ENCODE results near the gene MAP7. TPM values are rescaled to one million over a fixed set of nuclear protein-coding genes. Genes with fewer than 3 reads are reported as not detected.

MAP7 gene
- total RNA-seq, 2 donors from 2014 or later, result 69.4 to 74.3 TPM

DNA sequence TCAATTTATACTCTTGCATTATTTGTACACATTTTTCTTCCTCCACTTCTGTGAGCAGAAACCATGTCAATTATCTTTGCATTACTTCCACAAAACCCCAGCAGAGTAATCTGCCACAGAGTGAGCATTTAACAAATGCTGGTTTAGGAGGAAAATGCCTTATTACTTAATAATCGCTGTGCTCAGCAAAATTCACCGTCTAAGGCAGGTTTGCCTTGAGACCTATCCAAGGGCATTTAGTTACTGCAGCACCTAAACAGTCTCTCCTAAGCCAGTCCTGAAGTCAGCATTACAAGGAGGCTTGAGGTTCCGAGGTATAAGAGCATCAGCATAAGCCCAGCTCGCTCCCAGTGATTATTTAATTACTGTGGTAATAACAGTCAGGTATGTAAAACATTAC is 28.3 kb downstream of the MAP7 start:
- Histone ChIP-seq H3K9me3 (no peaks in the 10 kb centered on the region), H3K27ac (no peak overlapping the region), H3K4me1 (no peaks in the 10 kb centered on the region), H3K36me3 (no peaks in the 10 kb centered on the region), H3K27me3 (no peaks in the 10 kb centered on the region), H3K9ac (ENCODE audit: low read depth in 2 of 2, low read length in 2 of 2) (no peak overlapping the region), H3K4me3 (no peak overlapping the region)
- no peak for DNase-seq
- TF ChIP-seq, protein P1, sequence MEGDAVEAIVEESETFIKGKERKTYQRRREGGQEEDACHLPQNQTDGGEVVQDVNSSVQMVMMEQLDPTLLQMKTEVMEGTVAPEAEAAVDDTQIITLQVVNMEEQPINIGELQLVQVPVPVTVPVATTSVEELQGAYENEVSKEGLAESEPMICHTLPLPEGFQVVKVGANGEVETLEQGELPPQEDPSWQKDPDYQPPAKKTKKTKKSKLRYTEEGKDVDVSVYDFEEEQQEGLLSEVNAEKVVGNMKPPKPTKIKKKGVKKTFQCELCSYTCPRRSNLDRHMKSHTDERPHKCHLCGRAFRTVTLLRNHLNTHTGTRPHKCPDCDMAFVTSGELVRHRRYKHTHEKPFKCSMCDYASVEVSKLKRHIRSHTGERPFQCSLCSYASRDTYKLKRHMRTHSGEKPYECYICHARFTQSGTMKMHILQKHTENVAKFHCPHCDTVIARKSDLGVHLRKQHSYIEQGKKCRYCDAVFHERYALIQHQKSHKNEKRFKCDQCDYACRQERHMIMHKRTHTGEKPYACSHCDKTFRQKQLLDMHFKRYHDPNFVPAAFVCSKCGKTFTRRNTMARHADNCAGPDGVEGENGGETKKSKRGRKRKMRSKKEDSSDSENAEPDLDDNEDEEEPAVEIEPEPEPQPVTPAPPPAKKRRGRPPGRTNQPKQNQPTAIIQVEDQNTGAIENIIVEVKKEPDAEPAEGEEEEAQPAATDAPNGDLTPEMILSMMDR (IDR thresholded peaks at IDR 0.05), result no peak
- intact Hi-C loops (cut with DNase I), result no loop called here

DNA sequence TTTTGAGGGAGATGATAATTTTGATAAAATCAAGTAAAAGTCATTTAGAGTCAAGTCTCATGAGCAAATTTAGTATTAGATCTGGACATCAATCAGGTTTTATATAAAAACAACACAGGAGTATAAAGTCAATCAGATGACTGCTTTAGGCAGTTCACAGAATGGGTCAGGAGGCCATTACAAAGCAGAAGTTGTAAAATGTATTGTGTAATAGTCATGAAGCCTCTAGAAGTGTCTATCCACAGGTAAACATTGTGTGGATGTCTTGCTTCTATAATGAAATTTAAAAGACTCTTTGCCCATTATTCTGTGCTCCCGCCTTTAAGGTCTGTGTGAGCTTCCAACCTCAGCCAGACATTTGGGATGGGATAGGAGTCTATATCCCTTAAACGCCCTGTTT is 28.8 kb downstream of the MAP7 start:
- no peak for DNase-seq
- intact Hi-C loops (cut with DNase I), result no loop called here
- H3K36me3 ChIP-seq, result no peaks in the 10 kb centered on the region
- TF ChIP-seq, protein P1 (IDR thresholded peaks at IDR 0.05), result no peak
- H3K9me3 ChIP-seq, result no peaks in the 10 kb centered on the region
- H3K27ac ChIP-seq, result no peak overlapping the region
- H3K4me1 ChIP-seq, result no peaks in the 10 kb centered on the region
- no peaks in the 10 kb centered on the region for H3K27me3 ChIP-seq
- H3K9ac ChIP-seq (ENCODE audit: low read depth in 2 of 2, low read length in 2 of 2), result no peak overlapping the region
- H3K4me3 ChIP-seq, result no peak overlapping the region

DNA sequence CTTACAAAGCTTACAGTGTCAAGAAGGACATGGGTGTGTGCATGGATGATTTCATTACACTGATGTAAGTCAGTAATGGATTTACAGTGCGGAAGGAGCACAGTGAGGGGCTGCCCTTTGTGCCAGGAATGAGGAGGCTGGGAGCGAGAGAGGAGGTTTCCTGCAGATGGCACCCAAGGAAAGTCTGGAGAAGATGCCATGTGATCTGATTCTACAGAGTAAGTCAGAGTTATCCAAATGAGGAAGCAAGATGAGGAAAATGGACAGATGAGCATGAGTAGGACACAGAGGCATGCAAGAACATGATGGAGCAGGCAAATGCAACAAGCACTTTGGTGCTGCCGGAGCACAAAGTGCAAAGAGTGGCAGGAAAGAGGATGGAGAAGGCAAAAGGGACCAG is 29.7 kb downstream of the MAP7 start:
- Histone ChIP-seq H3K4me3 (no peak overlapping the region), H3K27ac (no peak overlapping the region), H3K27me3 (no peaks in the 10 kb centered on the region), H3K36me3 (no peaks in the 10 kb centered on the region), H3K9me3 (no peaks in the 10 kb centered on the region), H3K9ac (ENCODE audit: low read depth in 2 of 2, low read length in 2 of 2) (no peak overlapping the region), H3K4me1 (no peaks in the 10 kb centered on the region)
- TF ChIP-seq, protein P1 (IDR thresholded peaks at IDR 0.05), result no peak
- intact Hi-C loops (cut with DNase I), result no loop called here
- DNase-seq, result no peak

DNA sequence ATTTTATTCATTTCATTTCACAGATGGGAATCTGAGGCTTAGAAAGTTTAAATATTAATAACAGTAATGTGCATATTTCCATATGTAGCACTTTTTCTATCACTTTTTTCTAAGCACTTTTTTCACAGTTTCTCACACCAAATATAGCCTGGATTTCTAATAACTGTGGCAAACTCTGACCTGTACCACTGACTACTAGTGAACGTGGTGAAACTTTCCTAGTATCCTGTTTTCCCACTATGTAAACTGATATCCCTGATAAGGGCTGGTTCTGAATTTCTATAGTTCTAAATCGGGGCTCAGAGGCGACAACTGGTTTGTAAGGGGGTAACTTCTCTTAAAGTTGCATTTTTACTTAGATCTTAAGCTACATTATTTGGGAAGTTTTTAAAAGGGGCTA is 32.6 kb downstream of the MAP7 start:
- H3K36me3 ChIP-seq, result no peaks in the 10 kb centered on the region
- H3K27me3 ChIP-seq, result no peaks in the 10 kb centered on the region
- no peak overlapping the region for H3K9ac ChIP-seq (ENCODE audit: low read depth in 2 of 2, low read length in 2 of 2)
- no peaks in the 10 kb centered on the region for H3K4me1 ChIP-seq
- TF ChIP-seq, protein P1 (IDR thresholded peaks at IDR 0.05), result no peak
- no peak overlapping the region for H3K4me3 ChIP-seq
- intact Hi-C loops (cut with DNase I), result no loop called here
- no peak overlapping the region for H3K27ac ChIP-seq
- no peak for DNase-seq
- H3K9me3 ChIP-seq, result no peaks in the 10 kb centered on the region

DNA sequence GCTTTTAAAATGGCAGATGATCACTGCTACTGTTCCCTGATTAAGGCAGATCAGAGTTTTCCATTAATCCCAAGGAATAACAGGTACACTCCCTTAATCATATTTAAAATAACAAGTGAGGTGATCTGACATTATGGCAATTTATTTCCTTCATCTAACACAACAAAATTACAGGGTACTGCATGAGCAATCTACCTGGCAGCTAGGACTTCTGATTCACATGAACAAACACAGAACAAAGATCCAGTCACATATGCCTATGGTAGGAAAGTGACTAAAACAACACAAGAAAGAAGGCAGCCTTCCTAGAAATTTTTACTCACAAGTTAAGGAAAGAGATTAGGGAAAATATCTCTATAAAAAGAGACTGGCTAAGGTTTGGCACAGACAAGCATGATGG is 33.2 kb downstream of the MAP7 start:
- TF ChIP-seq, protein P1 (IDR thresholded peaks at IDR 0.05), result no peak
- Histone ChIP-seq H3K9ac (ENCODE audit: low read depth in 2 of 2, low read length in 2 of 2) (no peak overlapping the region), H3K9me3 (no peaks in the 10 kb centered on the region), H3K36me3 (no peaks in the 10 kb centered on the region), H3K27ac (no peak overlapping the region), H3K4me3 (no peak overlapping the region), H3K27me3 (no peaks in the 10 kb centered on the region), H3K4me1 (no peaks in the 10 kb centered on the region)
- intact Hi-C loops (cut with DNase I), result no loop called here
- no peak for DNase-seq

DNA sequence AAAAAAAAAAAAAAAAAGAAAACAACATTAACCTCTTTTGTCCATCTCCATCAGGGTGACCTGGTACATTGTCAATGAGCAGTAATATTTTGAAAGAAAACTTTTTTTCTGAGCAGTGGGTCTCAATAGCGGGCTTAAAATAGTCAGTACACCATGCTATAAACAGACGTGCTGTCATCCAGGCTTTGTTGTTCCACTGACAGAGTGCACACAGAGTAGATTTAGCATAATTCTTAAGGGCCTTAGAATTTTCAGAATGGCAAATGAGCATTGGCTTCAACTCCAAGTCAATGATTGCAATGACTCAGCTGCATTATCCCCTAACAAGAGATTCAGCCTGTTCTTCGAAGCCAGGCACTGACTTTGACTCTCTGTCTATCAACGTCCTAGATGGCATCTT is 35.6 kb downstream of the MAP7 start:
- Histone ChIP-seq H3K27ac (no peak overlapping the region), H3K9me3 (no peaks in the 10 kb centered on the region), H3K4me1 (no peaks in the 10 kb centered on the region), H3K4me3 (no peak overlapping the region), H3K27me3 (no peaks in the 10 kb centered on the region), H3K36me3 (no peaks in the 10 kb centered on the region), H3K9ac (ENCODE audit: low read depth in 2 of 2, low read length in 2 of 2) (no peak overlapping the region)
- TF ChIP-seq, protein P1 (IDR thresholded peaks at IDR 0.05), result no peak
- no peak for DNase-seq
- intact Hi-C loops (cut with DNase I), result no loop called here
